H9 (cell line): ENCODE results near the gene TUB. TPM values are rescaled to one million over a fixed set of nuclear protein-coding genes. Genes with fewer than 3 reads are reported as not detected.

Experiments used
- DNase-seq: peaks from one replicate; pipeline ENCODE4 v3.0.0-alpha.2; 2017
- H2AFZ ChIP-seq: one replicate; pipeline ENCODE4 v1.6.1; 2013; ENCODE audit warnings: mild to moderate bottlenecking, low read length, control low read depth, moderate library complexity
- H2AK5ac ChIP-seq: 2 replicates; pipeline ENCODE4 v1.6.1; 2013; ENCODE audit warnings: low read length, control low read depth, mixed read lengths; ENCODE audit not compliant: insufficient read length
- H2BK120ac ChIP-seq: one replicate; pipeline ENCODE4 v1.6.1; 2013; ENCODE audit warnings: low read depth, mild to moderate bottlenecking, low read length, control low read depth, inconsistent platforms; ENCODE audit not compliant: poor library complexity, severe bottlenecking
- H2BK12ac ChIP-seq: 2 replicates; pipeline ENCODE4 v1.6.1; 2013; ENCODE audit warnings: low read length, control low read depth, mixed read lengths, low read depth; ENCODE audit not compliant: insufficient read length
- H2BK15ac ChIP-seq: 2 replicates; pipeline ENCODE4 v1.6.1; 2013; ENCODE audit warnings: low read depth, low read length, control low read depth
- H2BK20ac ChIP-seq: one replicate; pipeline ENCODE4 v1.6.1; 2013; ENCODE audit warnings: low read depth, mild to moderate bottlenecking, low read length, control low read depth, inconsistent platforms; ENCODE audit not compliant: poor library complexity, severe bottlenecking
- H2BK5ac ChIP-seq: 2 replicates; pipeline ENCODE4 v1.6.1; 2013; ENCODE audit warnings: low read length, control low read depth, mixed read lengths; ENCODE audit not compliant: insufficient read length
- H3K14ac ChIP-seq: 2 replicates; pipeline ENCODE4 v1.6.1; 2013; ENCODE audit warnings: low read length, control low read depth; ENCODE audit not compliant: insufficient read depth
- H3K18ac ChIP-seq: 2 replicates; pipeline ENCODE4 v1.6.1; 2013; ENCODE audit warnings: low read depth, mild to moderate bottlenecking, mixed read lengths, low read length, control low read depth; ENCODE audit not compliant: insufficient read length
- H3K23ac ChIP-seq: 2 replicates; pipeline ENCODE4 v1.6.1; 2013; ENCODE audit warnings: low read length, control low read depth, mixed read lengths, low read depth; ENCODE audit not compliant: insufficient read length
- H3K23me2 ChIP-seq: 2 replicates; pipeline ENCODE4 v1.6.1; 2013; ENCODE audit warnings: low read depth, mild to moderate bottlenecking, mixed read lengths, low read length, control low read depth; ENCODE audit not compliant: insufficient read length, poor library complexity, severe bottlenecking
- H3K27ac ChIP-seq: 2 replicates; pipeline ENCODE4 v1.5.1; 2013; ENCODE audit warnings: low read length, control low read depth, mixed read lengths, low read depth; ENCODE audit not compliant: insufficient read length
- H3K27me3 ChIP-seq: 2 replicates; pipeline ENCODE4 v1.6.1; 2013; ENCODE audit warnings: low read length, control low read depth, inconsistent platforms; ENCODE audit not compliant: insufficient read depth
- H3K4ac ChIP-seq: 2 replicates; pipeline ENCODE4 v1.6.1; 2013; ENCODE audit warnings: low read depth, mild to moderate bottlenecking, control low read depth, inconsistent platforms, low read length, moderate library complexity
- H3K4me1 ChIP-seq: 2 replicates; pipeline ENCODE4 v1.6.1; 2013; ENCODE audit warnings: low read length, control low read depth, inconsistent platforms; ENCODE audit not compliant: insufficient read depth
- H3K4me2 ChIP-seq: 2 replicates; pipeline ENCODE4 v1.6.1; 2013; ENCODE audit warnings: low read length, control low read depth, mixed read lengths; ENCODE audit not compliant: insufficient read length, insufficient read depth
- H3K56ac ChIP-seq: 2 replicates; pipeline ENCODE4 v1.6.1; 2013; ENCODE audit warnings: low read depth, mild to moderate bottlenecking, mixed read lengths, low read length, control low read depth; ENCODE audit not compliant: insufficient read length
- H3K79me1 ChIP-seq: 2 replicates; pipeline ENCODE4 v1.6.1; 2013; ENCODE audit warnings: low read depth, mild to moderate bottlenecking, moderate library complexity, low read length, control low read depth, inconsistent platforms; ENCODE audit not compliant: insufficient read depth, poor library complexity, severe bottlenecking
- H3K79me2 ChIP-seq: 2 replicates; pipeline ENCODE4 v1.6.1; 2013; ENCODE audit warnings: low read length, control low read depth, inconsistent platforms; ENCODE audit not compliant: insufficient read depth
- H3K9ac ChIP-seq: 2 replicates; pipeline ENCODE4 v1.6.1; 2013; ENCODE audit warnings: low read length, control low read depth, mixed read lengths; ENCODE audit not compliant: insufficient read length; ENCODE audit errors: extremely low read depth
- H3K9me3 ChIP-seq: one replicate; pipeline ENCODE4 v1.6.1; 2013; ENCODE audit warnings: low read depth, low read length, inconsistent platforms; ENCODE audit not compliant: control insufficient read depth
- H3T11ph ChIP-seq: one replicate; pipeline ENCODE4 v1.6.1; 2013; ENCODE audit warnings: mild to moderate bottlenecking, low read length, control low read depth, inconsistent platforms
- H4K20me1 ChIP-seq: one replicate; pipeline ENCODE4 v1.6.1; 2013; ENCODE audit not compliant: control insufficient read depth, insufficient read length, insufficient read depth
- H4K5ac ChIP-seq: 2 replicates; pipeline ENCODE4 v1.6.1; 2013; ENCODE audit warnings: low read depth, mild to moderate bottlenecking, mixed read lengths, low read length, control low read depth; ENCODE audit not compliant: insufficient read length
- H4K8ac ChIP-seq: replicated peaks from 2 replicates; pipeline ENCODE4 v1.6.1; 2013; ENCODE audit warnings: low read length, control low read depth, mixed read lengths, low read depth; ENCODE audit not compliant: insufficient read length
- H4K91ac ChIP-seq: 2 replicates; pipeline ENCODE4 v1.6.1; 2013; ENCODE audit warnings: low read depth, mild to moderate bottlenecking, moderate library complexity, mixed read lengths, low read length, control low read depth; ENCODE audit not compliant: insufficient read length
- H3K27ac Mint-ChIP-seq, 3 experiments: 2 replicates in 2 of 3; 3 replicates in 1 of 3; pipeline ENCODE4 v1.8.0; 2020 to 2021; ENCODE audit warnings: mixed read lengths in 3 of 3, mild to moderate bottlenecking in 1 of 3, moderate library complexity in 1 of 3
- H3K27me3 Mint-ChIP-seq: 2 replicates; pipeline ENCODE4 v1.8.0; 2021; ENCODE audit warnings: low read depth, mild to moderate bottlenecking, moderate library complexity, mixed read lengths
- H3K36me3 Mint-ChIP-seq, 3 experiments: 2 replicates in 2 of 3; 3 replicates in 1 of 3; pipeline ENCODE4 v1.8.0; 2020 to 2021; ENCODE audit warnings: low read depth in 3 of 3, mixed read lengths in 3 of 3; ENCODE audit not compliant: insufficient read depth in 1 of 3
- H3K4me1 Mint-ChIP-seq, 2 experiments: 2 replicates each; pipeline ENCODE4 v1.8.0; 2020; ENCODE audit warnings: mixed read lengths in 2 of 2
- H3K4me3 Mint-ChIP-seq, 2 experiments: 2 replicates in 1 of 2; 3 replicates in 1 of 2; pipeline ENCODE4 v1.8.0; 2020 to 2021; ENCODE audit warnings: mild to moderate bottlenecking in 2 of 2, mixed read lengths in 2 of 2, moderate library complexity in 1 of 2
- H3K9me3 Mint-ChIP-seq, 2 experiments: 2 replicates in 1 of 2; 3 replicates in 1 of 2; pipeline ENCODE4 v1.8.0; 2020; ENCODE audit warnings: mild to moderate bottlenecking in 2 of 2, mixed read lengths in 2 of 2, moderate library complexity in 1 of 2
- CTCF ChIP-seq: fragments of 200-600 bp; sonication (generic); conservative IDR thresholded peaks from 3 replicates; pipeline ENCODE4 v1.8.0; 2021; ENCODE audit warnings: antibody characterized with exemption, mild to moderate bottlenecking
- WGBS: extraction: QIAGEN DNeasy Blood & Tissue Kit; methylation state at CpG from one replicate; pipeline ENCODE4 v1.1.7; 2013; ENCODE audit warnings: missing lambda C conversion rate, low lambda C conversion rate, mixed read lengths; ENCODE audit not compliant: insufficient read length; ENCODE audit errors: extremely low coverage; 5-methylcytosine and 5-hydroxymethylcytosine counted together
- total RNA-seq: library from RNA; stranded (reverse); gene quantifications from 2 replicates; pipeline ENCODE4 v1.2.1, GENCODE V29; 2021

The TUB gene
- total RNA-seq, 1 experiment from 2014 or later: 14.8 TPM

GRCh38 chr11:8103909-8104308, 22.9 kb downstream of the TUB start:
- Histone ChIP-seq H4K91ac (no peak overlapping the region), H2BK12ac (no peak overlapping the region), H3K27ac (no peak overlapping the region), H4K8ac (no peak overlapping the region), H3K27me3 (no peaks in the 10 kb centered on the region), H3K14ac (no peak overlapping the region), H3K79me1 (no peaks in the 10 kb centered on the region), H2BK120ac (no peak overlapping the region), H3K9me3 (no peaks in the 10 kb centered on the region), H2BK15ac (no peak overlapping the region), H3K18ac (no peak overlapping the region), H3K4me2 (no peak overlapping the region), H4K20me1 (no peaks in the 10 kb centered on the region), H2BK20ac (no peak overlapping the region), H3K4ac (no peak overlapping the region), H3K4me1 (no peaks in the 10 kb centered on the region), H4K5ac (no peak overlapping the region), H3K23ac (no peak overlapping the region), H3K23me2 (no peaks in the 10 kb centered on the region), H2BK5ac (no peak overlapping the region), H3T11ph (no peak overlapping the region), H3K9ac (no peak overlapping the region), H2AK5ac (no peak overlapping the region), H3K56ac (no peak overlapping the region), H2AFZ (no peak overlapping the region), H3K79me2 (no peaks in the 10 kb centered on the region; the same call in 1 of the 2 replicates)
- TF ChIP-seq CTCF: no peak
- Mint-ChIP-seq H3K36me3 (peaks cover 12 to 59% (median 24%) of the 10 kb centered on the region in 3 experiments; a peak in 5 of 7 replicates), H3K27ac (no peak overlapping the region), H3K9me3 (no peaks in the 10 kb centered on the region), H3K4me3 (no peak overlapping the region), H3K4me1 (no peaks in the 10 kb centered on the region), H3K27me3 (no peaks in the 10 kb centered on the region)
- WGBS: no CpG with 5 or more reads among the region's 2 CpGs
- DNase-seq: no peak
